GM20431 (cell line): ENCODE data around the gene SACS.
"Not testable (repeated sequence)": the region's sequence is repeated elsewhere in the genome, so short reads cannot be mapped to it uniquely, and the experiment has no call there.

Source experiments
- in situ Hi-C: fragments of 300-500 bp; cut with MseI, MboI; formaldehyde crosslinking; loops from one replicate; pipeline ENCODE4 v1.15.0; 2020; ENCODE audit warnings: low sequenced_read_pairs; ENCODE audit not compliant: unreplicated experiment

SACS gene

DNA sequence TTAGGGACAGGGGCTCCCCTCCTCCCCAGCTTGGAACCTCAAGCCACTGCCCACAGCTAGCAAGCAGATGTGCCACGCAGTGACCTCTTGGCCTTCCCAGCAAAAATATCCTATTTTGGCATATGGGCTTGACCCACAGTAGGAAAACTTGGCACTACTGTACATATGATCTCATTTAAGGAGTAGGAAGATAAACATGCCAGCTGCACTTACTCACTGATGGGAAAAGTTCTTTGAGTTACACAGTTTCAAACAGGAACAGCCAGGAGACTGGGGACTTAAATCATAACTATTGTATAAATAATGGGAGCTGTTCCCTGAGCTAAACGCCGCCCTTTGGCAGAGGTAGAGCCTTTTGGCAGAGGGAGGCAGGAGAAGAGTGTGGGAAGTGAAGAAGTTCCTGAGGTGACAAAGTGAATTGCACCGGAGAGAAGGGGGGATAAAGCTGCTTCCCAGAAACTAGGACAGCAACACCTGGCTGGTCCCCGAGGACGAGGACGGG, 6.1 kb downstream of the SACS start:
- in situ Hi-C loops, result no loop called here

DNA sequence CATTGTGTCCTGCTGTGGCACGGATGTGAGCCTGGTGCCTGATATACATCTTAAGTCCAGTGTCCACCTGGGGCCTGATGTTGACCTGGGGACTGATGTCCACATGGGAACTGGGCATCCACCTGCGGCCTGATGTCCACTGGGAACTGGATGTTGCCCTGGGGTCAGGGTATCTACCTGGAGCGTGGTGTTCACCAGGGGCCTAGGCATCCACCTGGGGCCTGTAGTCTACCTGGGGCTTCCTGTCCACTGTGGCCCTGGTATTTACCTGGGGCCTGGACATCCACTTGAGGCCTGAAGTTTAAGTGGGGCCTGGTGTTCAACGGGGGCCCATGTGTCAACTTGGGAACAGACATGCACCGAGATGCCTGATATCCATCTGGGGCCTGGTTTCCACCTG, 11.9 kb downstream of the SACS start:
- in situ Hi-C loops, result no loop called here

- in situ Hi-C loops, result no loop called here
Measured at GRCh38 chr13:23418776-23419683, 14.5 kb downstream of the SACS start.

DNA sequence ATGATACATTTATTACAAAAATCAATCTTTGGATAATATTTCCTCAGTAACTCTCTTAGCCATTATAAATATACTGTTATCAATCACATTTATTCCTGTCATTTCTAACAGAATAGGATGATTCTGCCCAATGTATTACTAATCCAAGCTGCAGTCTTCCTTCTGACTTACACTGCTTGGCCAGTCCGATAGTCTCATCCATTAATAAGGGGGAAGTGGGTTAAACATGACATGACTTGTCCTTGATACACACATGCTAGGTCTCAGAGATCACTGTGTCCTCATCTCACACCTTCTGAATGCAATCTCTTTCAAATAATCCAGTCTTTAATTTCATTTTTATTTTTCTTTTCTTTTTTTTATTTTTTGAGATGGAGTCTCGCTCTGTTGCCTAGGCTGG, 18.8 kb downstream of the SACS start:
- in situ Hi-C loops, result no loop called here

DNA sequence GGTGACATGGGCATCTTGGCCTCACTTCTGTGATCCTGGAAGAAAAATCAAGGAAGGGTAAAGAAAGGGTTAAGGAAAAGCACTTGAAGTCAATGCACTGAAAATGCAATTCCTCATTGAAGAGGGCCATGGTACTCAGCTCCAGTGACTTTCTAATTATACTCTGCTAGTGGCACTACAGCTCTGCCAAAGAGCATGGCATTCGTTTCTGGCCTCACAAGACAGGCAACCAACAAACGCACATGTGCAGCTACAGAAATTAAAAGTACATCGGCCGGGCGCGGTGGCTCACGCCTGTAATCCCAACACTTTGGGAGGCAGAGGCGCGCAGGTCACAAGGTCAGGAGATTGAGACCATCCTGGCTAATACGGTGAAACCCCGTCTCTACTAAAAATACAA, 21.8 kb downstream of the SACS start:
- in situ Hi-C loops, result no loop called here

- in situ Hi-C loops, result no loop called here
Measured at GRCh38 chr13:23411220-23411619, 22.3 kb downstream of the SACS start.

DNA sequence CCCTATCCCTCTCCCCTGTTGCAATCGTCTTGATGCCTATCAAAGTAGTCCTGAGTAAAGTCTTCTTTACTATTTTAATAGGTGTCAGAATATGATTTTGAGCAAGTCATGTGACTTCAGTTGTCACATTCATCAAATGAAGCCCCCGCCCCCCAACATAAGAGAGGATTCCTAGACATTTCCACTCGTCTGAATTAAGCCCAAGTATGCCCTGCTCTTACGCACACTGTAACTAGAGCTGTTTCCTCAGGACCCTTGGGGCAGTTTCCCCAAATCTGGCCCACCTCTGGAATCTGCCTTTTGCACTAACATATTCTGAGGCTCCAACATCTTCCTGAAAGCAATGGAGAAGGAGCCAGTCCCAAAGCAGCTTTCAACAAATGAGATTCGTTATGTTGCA, 25.5 kb downstream of the SACS start:
- in situ Hi-C loops, result no loop called here

GRCh38 chr13:23401156-23401555, 32.3 kb downstream of the SACS start:
- in situ Hi-C loops, result not testable (repeated sequence)

GRCh38 chr13:23399347-23399746, 34.2 kb downstream of the SACS start:
- in situ Hi-C loops, result no loop called here

- in situ Hi-C loops, result no loop called here
Measured at GRCh38 chr13:23394821-23395220, 38.7 kb downstream of the SACS start.

- in situ Hi-C loops, result no loop called here
Measured at GRCh38 chr13:23392925-23393645, 40.4 kb downstream of the SACS start.

DNA sequence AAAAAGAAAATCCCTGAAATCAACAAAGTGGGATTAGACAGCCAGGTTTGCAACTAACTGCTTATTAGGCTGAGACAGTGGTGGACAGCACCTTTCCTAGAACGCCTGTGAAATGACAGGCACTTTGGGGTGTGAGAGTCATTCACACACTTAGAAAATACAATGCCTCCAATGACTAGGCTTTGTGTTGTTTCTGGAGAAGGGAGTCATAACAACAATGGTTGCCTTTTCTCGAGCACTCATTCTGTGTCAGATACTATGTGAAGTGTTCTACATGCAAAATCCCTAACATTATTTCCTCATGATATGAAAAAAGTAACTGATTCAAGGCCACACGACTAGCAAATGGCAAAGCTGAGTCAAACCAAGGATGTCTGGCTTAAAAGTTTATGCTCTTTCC, 41.2 kb downstream of the SACS start:
- in situ Hi-C loops, result no loop called here

- in situ Hi-C loops, result no loop called here
Measured at GRCh38 chr13:23391752-23392151, 41.8 kb downstream of the SACS start.

DNA sequence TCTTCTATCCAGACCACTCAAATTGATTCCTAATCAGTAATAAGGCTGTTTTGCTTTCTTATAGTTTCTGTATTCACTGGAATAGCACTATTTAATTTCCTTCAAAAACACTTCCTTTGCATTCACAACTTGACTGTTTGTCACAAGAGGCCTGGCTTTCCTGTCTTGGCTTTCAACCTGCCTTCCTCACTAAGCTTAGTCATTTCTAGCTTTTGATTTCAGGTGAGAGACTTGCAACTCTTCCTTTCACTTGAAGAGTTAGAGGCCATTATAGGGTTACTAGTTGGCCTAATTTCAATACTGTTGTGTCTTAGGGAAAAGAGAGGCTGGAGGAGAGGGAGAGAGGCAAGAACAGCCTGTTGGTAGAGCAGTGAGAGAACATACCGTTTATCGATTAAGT, 47.0 kb downstream of the SACS start:
- in situ Hi-C loops, result no loop called here

GRCh38 chr13:23385931-23386330, 47.6 kb downstream of the SACS start:
- in situ Hi-C loops, result no loop called here

DNA sequence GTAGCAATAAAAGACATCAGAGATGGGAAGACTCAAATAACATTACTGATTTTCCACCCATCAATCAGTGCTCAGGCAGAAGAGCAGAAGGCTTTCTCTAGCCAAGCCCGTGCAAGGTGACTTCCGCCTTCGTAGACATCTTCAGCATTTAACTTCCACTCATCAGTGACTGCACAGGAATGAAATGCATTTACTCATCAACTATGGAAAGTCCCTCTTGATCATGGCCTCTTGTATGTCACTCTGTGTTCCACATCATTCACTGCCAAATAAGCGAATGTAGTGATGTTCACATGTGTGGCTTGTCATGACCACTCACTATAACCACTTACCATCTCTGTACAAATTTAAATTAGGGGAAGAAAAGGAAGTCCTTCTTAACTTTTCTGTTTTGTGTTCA, 49.4 kb downstream of the SACS start:
- in situ Hi-C loops, result no loop called here

GRCh38 chr13:23383151-23383550, 50.4 kb downstream of the SACS start:
- in situ Hi-C loops, result no loop called here

DNA sequence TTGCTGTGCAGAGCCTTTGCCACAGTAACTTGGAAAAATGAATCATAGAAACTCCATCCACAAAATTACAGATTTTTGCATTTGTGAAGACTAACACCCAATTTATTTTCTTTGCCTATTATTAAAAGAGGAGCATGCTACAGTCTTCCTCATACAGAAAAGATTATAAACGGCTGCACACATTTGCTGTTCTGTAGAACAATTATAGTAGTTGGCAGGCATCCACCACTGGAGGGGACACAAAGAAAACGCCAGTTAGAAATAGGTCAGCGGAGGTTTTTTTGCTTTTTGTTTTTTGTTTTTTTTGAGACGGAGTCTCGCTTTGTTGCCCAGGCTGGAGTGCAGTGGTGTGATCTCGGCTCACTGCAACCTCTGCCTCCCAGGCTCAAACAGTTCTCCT, 51.6 kb downstream of the SACS start:
- in situ Hi-C loops, result no loop called here

DNA sequence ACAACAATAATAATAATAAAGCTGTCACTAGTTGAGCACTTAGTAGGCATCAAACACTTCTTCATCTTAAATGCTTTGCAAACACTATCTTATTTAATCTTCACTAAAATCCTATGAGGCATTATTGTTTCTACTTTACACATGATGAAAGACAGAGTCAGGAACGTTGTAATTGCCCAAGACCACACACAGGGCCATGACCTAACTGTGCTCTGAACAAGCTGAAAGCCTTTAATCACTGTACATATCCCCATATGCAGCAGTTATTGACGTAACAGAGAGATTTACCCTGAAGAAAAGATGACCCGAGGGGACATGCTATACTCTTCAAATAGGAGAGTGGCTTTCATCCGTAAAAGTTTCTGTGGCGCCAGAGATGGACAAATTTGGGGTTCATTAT, 53.0 kb downstream of the SACS start:
- in situ Hi-C loops, result no loop called here

DNA sequence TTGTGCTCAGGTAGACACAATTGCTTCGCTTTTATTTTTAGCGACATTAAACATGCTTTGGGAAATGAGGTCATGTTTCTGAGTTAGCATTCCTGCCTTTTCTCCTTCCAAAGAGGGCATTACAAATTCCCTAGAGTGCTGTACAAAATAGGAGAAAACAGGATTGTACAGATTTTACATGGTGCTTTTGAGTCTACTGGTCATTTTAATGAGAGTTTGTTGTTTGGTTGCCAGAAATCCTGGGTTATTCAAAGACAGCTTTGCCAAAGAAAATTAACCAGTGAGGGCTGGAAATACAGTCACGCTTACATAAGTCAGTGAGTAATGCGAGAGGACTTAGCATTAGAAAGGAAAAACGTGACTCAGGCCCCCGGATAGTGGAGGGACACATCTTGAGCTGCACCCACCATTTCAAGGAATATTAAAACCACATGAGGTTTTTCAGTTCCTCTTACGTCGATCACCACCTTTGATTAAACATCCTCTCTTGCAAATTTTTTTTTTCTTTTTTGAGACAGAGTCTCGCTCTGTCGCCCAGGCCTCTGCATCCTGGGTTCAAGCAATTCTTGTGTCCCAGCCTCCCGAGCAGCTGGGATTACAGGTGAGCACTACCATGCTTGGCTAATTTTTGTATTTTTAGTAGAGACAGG, 55.4 kb downstream of the SACS start:
- in situ Hi-C loops, result no loop called here

- in situ Hi-C loops, result no loop called here
Measured at GRCh38 chr13:23377579-23377978, 55.9 kb downstream of the SACS start.
